K562 (cell line): ENCODE measurements around the gene CHMP2A. TPM values are rescaled to one million over a fixed set of nuclear protein-coding genes. Genes with fewer than 3 reads are reported as not detected.

Experiments used
- CBX1 ChIP-seq: sonication (generic); IDR thresholded peaks from 2 replicates; pipeline ENCODE4 v1.6.1; 2016; ENCODE audit warnings: antibody characterized with exemption, low read depth, mild to moderate bottlenecking
- CREB1 ChIP-seq, 2 experiments: sonication (generic) in 1 of 2; formaldehyde crosslinking in 1 of 2; IDR thresholded peaks; 2 replicates each; pipeline versions ENCODE4 v1.6.1 to v1.8.0; 2012 to 2022; ENCODE audit warnings: inconsistent platforms in 1 of 2, mild to moderate bottlenecking in 1 of 2, missing genetic modification reagents in 1 of 2, moderate library complexity in 1 of 2
- FOXJ3 ChIP-seq: sonication (generic); formaldehyde crosslinking; IDR thresholded peaks from 2 replicates; pipeline ENCODE4 v1.4.0; 2020; ENCODE audit warnings: mild to moderate bottlenecking, missing genetic modification reagents
- HMGN3 ChIP-seq: IDR thresholded peaks from 2 replicates; pipeline ENCODE4 v1.6.1; 2011; ENCODE audit warnings: borderline replicate concordance, low read depth, mild to moderate bottlenecking, mixed read lengths, low read length; ENCODE audit not compliant: insufficient read length; ENCODE audit errors: extremely low read depth
- HOXB6 ChIP-seq: fragments of 250-450 bp; sonication (Bioruptor Pico); IDR thresholded peaks from 2 replicates; pipeline ENCODE4 v1.5.1; 2022; ENCODE audit warnings: mild to moderate bottlenecking, borderline replicate concordance
- JUNB ChIP-seq: fragments of 450-650 bp; formaldehyde crosslinking; conservative IDR thresholded peaks from 2 replicates; pipeline ENCODE4 v1.4.0; 2020; ENCODE audit warnings: mild to moderate bottlenecking
- NFIC ChIP-seq: fragments of 450-650 bp; IDR thresholded peaks from 2 replicates; pipeline ENCODE4 v1.6.1; 2017; ENCODE audit warnings: mild to moderate bottlenecking, inconsistent platforms
- PCBP2 ChIP-seq: fragments of 200-400 bp; formaldehyde crosslinking; IDR thresholded peaks from 2 replicates; pipeline ENCODE4 v1.6.1; 2018; ENCODE audit warnings: low read length, low read depth, mild to moderate bottlenecking, moderate library complexity; ENCODE audit not compliant: poor library complexity, severe bottlenecking
- PHF21A ChIP-seq: fragments of 450-650 bp; IDR thresholded peaks from 2 replicates; pipeline ENCODE4 v1.6.1; 2017; ENCODE audit warnings: low read depth, borderline replicate concordance
- PML ChIP-seq: IDR thresholded peaks from 2 replicates; pipeline ENCODE4 v1.6.1; 2012; ENCODE audit warnings: low read length, inconsistent platforms
- RAD21 ChIP-seq, 2 experiments: fragments of 250-450 bp in 1 of 2; fragments of 450-650 bp in 1 of 2; sonication (Bioruptor Pico) in 1 of 2; formaldehyde crosslinking in 1 of 2; IDR thresholded peaks in 1 of 2; conservative IDR thresholded peaks in 1 of 2; 2 replicates each; pipeline versions ENCODE4 v1.4.0 to v1.8.0; 2020 to 2022; ENCODE audit warnings: mild to moderate bottlenecking in 2 of 2, moderate library complexity in 1 of 2
- RFX7 ChIP-seq: fragments of 250-450 bp; sonication (Bioruptor Pico); IDR thresholded peaks from 2 replicates; pipeline ENCODE4 v1.5.1; 2021; ENCODE audit warnings: mild to moderate bottlenecking
- SNRNP70 ChIP-seq: fragments of 200-400 bp; formaldehyde crosslinking; optimal IDR thresholded peaks from 2 replicates; pipeline ENCODE3; 2017; ENCODE audit warnings: low read depth, low read length
- TRIM24 ChIP-seq, 2 experiments: fragments of 450-650 bp; IDR thresholded peaks; 2 replicates each; pipeline ENCODE4 v1.6.1; 2016
- ZNF175 ChIP-seq: fragments of 200-800 bp; sonication (Bioruptor generic); IDR thresholded peaks from 2 replicates; pipeline ENCODE4 v1.6.1; 2016; ENCODE audit warnings: low read depth, mild to moderate bottlenecking, missing genetic modification characterization, missing compliant biosample characterization
- ZNF311 ChIP-seq: fragments of 250-450 bp; sonication (Bioruptor Pico); IDR thresholded peaks from 2 replicates; pipeline ENCODE4 v1.4.0; 2020; ENCODE audit warnings: mild to moderate bottlenecking, moderate library complexity
- ZNF436 ChIP-seq: fragments of 250-450, 450-650 bp; sonication (Bioruptor Pico); formaldehyde crosslinking; IDR thresholded peaks from 2 replicates; pipeline ENCODE4 v1.7.0; 2020; ENCODE audit warnings: mild to moderate bottlenecking
- ZNF444 ChIP-seq: fragments of 250-450 bp; sonication (Bioruptor Pico); IDR thresholded peaks from 2 replicates; pipeline ENCODE4 v1.4.0; 2020; ENCODE audit warnings: mild to moderate bottlenecking, moderate library complexity
- ZNF778 ChIP-seq: fragments of 450-650 bp; formaldehyde crosslinking; IDR thresholded peaks from 2 replicates; pipeline ENCODE4 v1.4.0; 2020; ENCODE audit warnings: mild to moderate bottlenecking, moderate library complexity
- polyA plus RNA-seq, 8 experiments: library from polyadenylated mRNA; depleted of rRNA in 4 of 8; stranded (reverse) in 5 of 8; unstranded in 3 of 8; fragments of >200 nt; fragmentation: Nextera tagmentation in 2 of 8; fragmentation: Illumina TruSeq in 1 of 8; extraction: Ambion mirVana in 2 of 8; extraction: Trizol in 1 of 8; gene quantifications; 2 replicates each; pipeline versions ENCODE4 v1.2.1 to v1.2.3, GENCODE V29; 2011 to 2014; ENCODE audit warnings: inconsistent platforms in 1 of 8, missing spikeins in 1 of 8
- total RNA-seq, 7 experiments: library from RNA; depleted of rRNA in 6 of 7; stranded (reverse); fragments of >200 nt in 6 of 7; fragmentation: Illumina TruSeq in 2 of 7; extraction: Trizol in 2 of 7; gene quantifications; 2 replicates each; pipeline versions ENCODE4 v1.2.1 to v1.2.3, GENCODE V29; 2011 to 2021; ENCODE audit warnings: low replicate concordance in 1 of 7
- TF ChIP-seq, protein P1 (sequence below): sonication (generic); formaldehyde crosslinking; IDR thresholded peaks from 2 replicates; pipeline ENCODE4 v1.8.0; 2022; ENCODE audit warnings: mild to moderate bottlenecking, missing genetic modification reagents
- TF ChIP-seq, protein P2 (sequence below): fragments of 450-650 bp; IDR thresholded peaks from 2 replicates; pipeline ENCODE4 v1.6.1; 2017; ENCODE audit warnings: mild to moderate bottlenecking, moderate library complexity
- TF ChIP-seq, protein P3 (sequence below): fragments of 150-350 bp; conservative IDR thresholded peaks from 2 replicates; pipeline ENCODE4 v1.6.1; 2014; ENCODE audit warnings: low read length

Gene CHMP2A
- total and polyA plus RNA-seq, 9 of the 15 experiments (the other 6 are each of a cell fraction or from before 2014, with no cell fraction given) = 57.6 to 159 (median 87.2) TPM

DNA sequence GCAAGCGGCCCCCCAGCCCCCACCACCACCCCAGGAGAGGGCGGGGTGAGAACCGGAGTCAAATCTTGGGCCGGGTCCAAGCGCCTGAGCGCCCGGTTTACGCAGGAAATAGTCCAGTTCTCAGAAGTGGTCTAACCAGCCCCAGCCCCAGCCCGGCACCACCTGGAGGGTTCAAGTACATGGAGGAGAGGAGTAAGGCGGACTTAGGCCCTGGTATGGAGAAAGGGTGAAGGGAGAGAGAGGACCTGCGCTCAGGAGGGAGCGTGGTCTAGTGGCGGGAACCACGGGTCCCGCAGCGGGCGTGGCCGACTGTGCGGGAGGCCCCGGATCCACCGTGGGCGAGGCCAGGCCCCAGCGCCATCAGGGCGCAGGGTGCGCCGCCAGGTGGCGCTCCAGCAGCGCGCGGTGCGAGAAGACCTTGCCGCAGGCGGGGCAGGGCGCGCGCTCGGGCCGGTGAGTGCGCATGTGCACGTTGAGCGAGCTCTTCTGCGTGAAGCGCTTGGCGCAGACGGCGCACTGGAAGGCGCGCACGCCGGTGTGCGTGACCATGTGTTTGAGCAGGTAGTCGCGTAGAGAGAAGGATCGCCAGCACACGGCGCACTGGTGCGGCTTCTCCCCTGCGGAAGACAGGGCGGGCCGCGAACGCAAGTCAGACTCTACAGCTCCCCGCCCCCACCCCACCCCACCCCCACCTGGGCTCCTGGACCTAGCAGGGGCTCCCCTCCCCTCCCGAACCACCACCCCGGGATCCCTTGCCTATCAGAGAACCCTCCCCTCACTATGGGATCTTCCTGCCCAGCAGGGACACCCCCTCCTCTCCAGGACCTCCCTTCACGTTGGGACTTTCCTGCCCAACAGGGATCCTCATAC is 41.0 kb downstream of the CHMP2A start (continued):
- TF ChIP-seq ZNF778 (CRISPR knock-in tag) = no peak
- no peak for TF ChIP-seq SNRNP70
- TF ChIP-seq CBX1 = peak; percentile 33; the same call in 1 of the 2 replicates
- peak; percentile 81 for TF ChIP-seq NFIC
- TF ChIP-seq PCBP2 = no peak
- TF ChIP-seq HMGN3 = peak; percentile 86
- TF ChIP-seq ZNF436 (CRISPR knock-in tag) = no peak
- no peak for TF ChIP-seq HOXB6
- TF ChIP-seq, protein P1, sequence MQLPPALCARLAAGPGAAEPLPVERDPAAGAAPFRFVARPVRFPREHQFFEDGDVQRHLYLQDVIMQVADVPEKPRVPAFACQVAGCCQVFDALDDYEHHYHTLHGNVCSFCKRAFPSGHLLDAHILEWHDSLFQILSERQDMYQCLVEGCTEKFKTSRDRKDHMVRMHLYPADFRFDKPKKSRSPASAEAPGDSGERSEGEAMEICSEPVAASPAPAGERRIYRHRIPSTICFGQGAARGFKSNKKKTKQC (CRISPR knock-in tag) = peak; percentile 73
- peak; percentile 9; the same call in 1 of the 2 replicates for TF ChIP-seq PHF21A
- no peak for TF ChIP-seq ZNF311 (CRISPR knock-in tag)
- TF ChIP-seq, protein P2, sequence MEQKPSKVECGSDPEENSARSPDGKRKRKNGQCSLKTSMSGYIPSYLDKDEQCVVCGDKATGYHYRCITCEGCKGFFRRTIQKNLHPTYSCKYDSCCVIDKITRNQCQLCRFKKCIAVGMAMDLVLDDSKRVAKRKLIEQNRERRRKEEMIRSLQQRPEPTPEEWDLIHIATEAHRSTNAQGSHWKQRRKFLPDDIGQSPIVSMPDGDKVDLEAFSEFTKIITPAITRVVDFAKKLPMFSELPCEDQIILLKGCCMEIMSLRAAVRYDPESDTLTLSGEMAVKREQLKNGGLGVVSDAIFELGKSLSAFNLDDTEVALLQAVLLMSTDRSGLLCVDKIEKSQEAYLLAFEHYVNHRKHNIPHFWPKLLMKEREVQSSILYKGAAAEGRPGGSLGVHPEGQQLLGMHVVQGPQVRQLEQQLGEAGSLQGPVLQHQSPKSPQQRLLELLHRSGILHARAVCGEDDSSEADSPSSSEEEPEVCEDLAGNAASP = no peak
- no peak for TF ChIP-seq PML
- TF ChIP-seq RFX7 (CRISPR knock-in tag) = no peak
- TF ChIP-seq RAD21 (CRISPR knock-in tag; conservative IDR thresholded peaks at IDR 0.05 in 1 of 2, IDR thresholded peaks at IDR 0.05 in 1 of 2) = peak; percentile 77 to 80
- peak; percentile 46; the same call in 1 of the 2 replicates for TF ChIP-seq CREB1 (IDR thresholded peaks at IDR 0.05)
- TF ChIP-seq CREB1 (CRISPR knock-in tag; IDR thresholded peaks at IDR 0.05) = peak; percentile 66; the same call in 1 of the 2 replicates
- TF ChIP-seq ZNF175 (CRISPR knock-in tag) = no peak
- TF ChIP-seq, protein P3, sequence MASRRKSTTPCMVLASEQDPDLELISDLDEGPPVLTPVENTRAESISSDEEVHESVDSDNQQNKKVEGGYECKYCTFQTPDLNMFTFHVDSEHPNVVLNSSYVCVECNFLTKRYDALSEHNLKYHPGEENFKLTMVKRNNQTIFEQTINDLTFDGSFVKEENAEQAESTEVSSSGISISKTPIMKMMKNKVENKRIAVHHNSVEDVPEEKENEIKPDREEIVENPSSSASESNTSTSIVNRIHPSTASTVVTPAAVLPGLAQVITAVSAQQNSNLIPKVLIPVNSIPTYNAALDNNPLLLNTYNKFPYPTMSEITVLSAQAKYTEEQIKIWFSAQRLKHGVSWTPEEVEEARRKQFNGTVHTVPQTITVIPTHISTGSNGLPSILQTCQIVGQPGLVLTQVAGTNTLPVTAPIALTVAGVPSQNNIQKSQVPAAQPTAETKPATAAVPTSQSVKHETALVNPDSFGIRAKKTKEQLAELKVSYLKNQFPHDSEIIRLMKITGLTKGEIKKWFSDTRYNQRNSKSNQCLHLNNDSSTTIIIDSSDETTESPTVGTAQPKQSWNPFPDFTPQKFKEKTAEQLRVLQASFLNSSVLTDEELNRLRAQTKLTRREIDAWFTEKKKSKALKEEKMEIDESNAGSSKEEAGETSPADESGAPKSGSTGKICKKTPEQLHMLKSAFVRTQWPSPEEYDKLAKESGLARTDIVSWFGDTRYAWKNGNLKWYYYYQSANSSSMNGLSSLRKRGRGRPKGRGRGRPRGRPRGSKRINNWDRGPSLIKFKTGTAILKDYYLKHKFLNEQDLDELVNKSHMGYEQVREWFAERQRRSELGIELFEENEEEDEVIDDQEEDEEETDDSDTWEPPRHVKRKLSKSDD = no peak
- TF ChIP-seq TRIM24 (IDR thresholded peaks at IDR 0.05) = peak in 1 of 2 experiments; percentile 12; a peak in 1 of 4 replicates
- no peak for TF ChIP-seq FOXJ3
- TF ChIP-seq ZNF444 (CRISPR knock-in tag) = no peak
- TF ChIP-seq JUNB (CRISPR knock-in tag) = no peak
